Colonic mucosa (tissue), 4 donors: ENCODE data around the gene DGKI. TPM values are rescaled to one million over a fixed set of nuclear protein-coding genes. Genes with fewer than 3 reads are reported as not detected.

Experiments
- DNase-seq: peaks from one replicate; pipeline ENCODE4 v3.0.0-alpha.2; 2020
- H3K27ac ChIP-seq: fragments of 200-600 bp; one replicate; pipeline ENCODE4 v1.8.0; 2021
- H3K27me3 ChIP-seq: fragments of 200-600 bp; one replicate; pipeline ENCODE4 v1.8.0; 2021
- H3K36me3 ChIP-seq: fragments of 200-600 bp; one replicate; pipeline ENCODE4 v1.8.0; 2021
- H3K4me1 ChIP-seq: fragments of 200-600 bp; one replicate; pipeline ENCODE4 v1.8.0; 2021; ENCODE audit warnings: mild to moderate bottlenecking
- H3K4me3 ChIP-seq: fragments of 200-600 bp; one replicate; pipeline ENCODE4 v1.8.0; 2021
- H3K9ac ChIP-seq, 2 donors: one replicate each; pipeline ENCODE4 v1.7.0; 2013; ENCODE audit warnings: control low read depth in 2 of 2, low read depth in 2 of 2, low read length in 2 of 2
- H3K9me3 ChIP-seq: fragments of 200-600 bp; one replicate; pipeline ENCODE4 v1.8.0; 2021
- intact Hi-C: fragments of 100-400 bp; cut with DNase I; formaldehyde crosslinking; loops from one replicate; pipeline ENCODE4 v1.14.1; 2022
- total RNA-seq, 2 donors: library from RNA; stranded (reverse); fragmentation: NEBNext Ultra II Directional in 1 of 2; extraction: Animal tissue kit (Norgen Biotek cat#: 25700) in 1 of 2; gene quantifications; one replicate each; pipeline ENCODE4 v1.2.1, GENCODE V29; 2021
- TF ChIP-seq, protein P1 (sequence below): fragments of 200-600 bp; IDR thresholded peaks from one replicate; pipeline ENCODE4 v1.8.0; 2022; ENCODE audit warnings: antibody characterized with exemption, mild to moderate bottlenecking
- donor health status: healthy.
- donor health status: DM: no; HTN: no; CAD: no.
- donor health status: DM: no; HTN: no; CAD: no.

The DGKI gene
- total RNA-seq, 2 donors from 2014 or later = 0.35 to 0.67 TPM

GRCh38 chr7:137545059-137545716 is 301.6 kb downstream of the DGKI start:
- H3K27me3 ChIP-seq = no peaks in the 10 kb centered on the region
- DNase-seq = no peak

DNA sequence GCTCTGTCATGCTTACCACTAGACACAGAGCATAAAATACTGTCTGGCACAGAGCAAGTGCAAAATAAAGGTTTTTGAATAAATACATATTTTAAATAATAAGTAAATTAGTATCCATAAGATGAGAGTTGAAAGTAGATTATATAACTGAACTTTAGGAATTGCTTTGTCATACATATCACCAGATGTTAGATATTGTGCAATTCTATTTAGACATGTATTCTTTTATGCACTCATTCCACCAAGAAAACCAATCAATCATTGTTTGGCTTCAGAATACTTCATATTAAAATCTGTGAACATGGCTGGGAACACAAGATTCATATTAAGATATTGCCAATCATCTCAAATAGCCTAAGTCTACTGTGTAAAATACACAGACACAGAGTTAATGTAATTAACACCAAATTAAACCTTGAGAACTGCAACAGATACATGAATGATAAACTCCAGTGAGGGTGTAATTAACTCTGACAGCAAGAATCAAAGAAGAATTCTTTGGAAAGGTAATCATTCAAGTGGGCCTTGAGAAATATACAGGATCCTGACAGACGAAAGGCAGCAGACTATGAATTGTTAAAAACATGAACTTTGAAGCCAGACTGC is 302.2 kb downstream of the DGKI start:
- no peak overlapping the region for H3K27ac ChIP-seq
- TF ChIP-seq, protein P1, sequence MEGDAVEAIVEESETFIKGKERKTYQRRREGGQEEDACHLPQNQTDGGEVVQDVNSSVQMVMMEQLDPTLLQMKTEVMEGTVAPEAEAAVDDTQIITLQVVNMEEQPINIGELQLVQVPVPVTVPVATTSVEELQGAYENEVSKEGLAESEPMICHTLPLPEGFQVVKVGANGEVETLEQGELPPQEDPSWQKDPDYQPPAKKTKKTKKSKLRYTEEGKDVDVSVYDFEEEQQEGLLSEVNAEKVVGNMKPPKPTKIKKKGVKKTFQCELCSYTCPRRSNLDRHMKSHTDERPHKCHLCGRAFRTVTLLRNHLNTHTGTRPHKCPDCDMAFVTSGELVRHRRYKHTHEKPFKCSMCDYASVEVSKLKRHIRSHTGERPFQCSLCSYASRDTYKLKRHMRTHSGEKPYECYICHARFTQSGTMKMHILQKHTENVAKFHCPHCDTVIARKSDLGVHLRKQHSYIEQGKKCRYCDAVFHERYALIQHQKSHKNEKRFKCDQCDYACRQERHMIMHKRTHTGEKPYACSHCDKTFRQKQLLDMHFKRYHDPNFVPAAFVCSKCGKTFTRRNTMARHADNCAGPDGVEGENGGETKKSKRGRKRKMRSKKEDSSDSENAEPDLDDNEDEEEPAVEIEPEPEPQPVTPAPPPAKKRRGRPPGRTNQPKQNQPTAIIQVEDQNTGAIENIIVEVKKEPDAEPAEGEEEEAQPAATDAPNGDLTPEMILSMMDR = no peak
- H3K4me1 ChIP-seq = no peaks in the 10 kb centered on the region
- H3K4me3 ChIP-seq = no peak overlapping the region
- no peak overlapping the region for H3K9ac ChIP-seq
- H3K36me3 ChIP-seq = no peaks in the 10 kb centered on the region
- intact Hi-C loops = no loop called here
- DNase-seq = no peak
- H3K27me3 ChIP-seq = no peaks in the 10 kb centered on the region
- no peaks in the 10 kb centered on the region for H3K9me3 ChIP-seq

More at GRCh38 chr7:137545059-137545716, 301.6 kb downstream of the DGKI start:
- Histone ChIP-seq H3K9ac (no peak overlapping the region), H3K27ac (no peak overlapping the region), H3K4me3 (no peak overlapping the region), H3K36me3 (no peaks in the 10 kb centered on the region), H3K9me3 (no peaks in the 10 kb centered on the region), H3K4me1 (no peaks in the 10 kb centered on the region)
- intact Hi-C loops = no loop called here
- TF ChIP-seq, protein P1 = no peak

DNA sequence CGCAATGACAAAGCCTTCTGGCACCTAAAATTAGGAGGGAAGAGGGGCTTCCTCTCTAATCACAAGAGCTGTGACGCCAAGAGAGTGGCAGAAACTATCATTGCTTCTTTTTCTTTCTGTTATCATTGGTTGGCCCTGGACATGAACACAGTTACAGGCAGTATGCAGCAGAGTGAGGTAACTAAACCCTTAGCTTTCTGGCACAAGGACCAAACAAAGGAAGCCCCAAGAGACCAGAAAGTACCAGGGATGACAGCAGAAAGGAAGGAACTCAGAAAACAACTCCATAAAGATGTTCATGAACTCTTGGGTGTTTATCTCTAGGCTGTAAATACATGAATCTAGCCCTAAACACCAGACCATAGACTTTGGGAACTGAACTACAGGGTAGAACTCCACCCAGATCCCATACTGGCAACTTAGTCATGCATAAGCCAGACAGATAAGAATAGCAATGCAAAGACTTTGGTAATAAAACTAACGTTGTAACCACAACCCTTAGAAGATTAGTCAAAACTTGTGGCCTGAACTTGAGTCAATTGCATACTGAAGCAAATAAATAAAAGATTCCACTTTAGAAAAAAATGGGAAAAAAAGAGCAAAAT is 307.6 kb downstream of the DGKI start:
- no peak for DNase-seq
- H3K9me3 ChIP-seq = no peaks in the 10 kb centered on the region
- no peaks in the 10 kb centered on the region for H3K36me3 ChIP-seq
- no peak overlapping the region for H3K4me3 ChIP-seq
- TF ChIP-seq, protein P1 = no peak
- no peak overlapping the region for H3K27ac ChIP-seq
- no peaks in the 10 kb centered on the region for H3K27me3 ChIP-seq
- intact Hi-C loops = no loop called here
- H3K9ac ChIP-seq = no peak overlapping the region
- no peaks in the 10 kb centered on the region for H3K4me1 ChIP-seq

DNA sequence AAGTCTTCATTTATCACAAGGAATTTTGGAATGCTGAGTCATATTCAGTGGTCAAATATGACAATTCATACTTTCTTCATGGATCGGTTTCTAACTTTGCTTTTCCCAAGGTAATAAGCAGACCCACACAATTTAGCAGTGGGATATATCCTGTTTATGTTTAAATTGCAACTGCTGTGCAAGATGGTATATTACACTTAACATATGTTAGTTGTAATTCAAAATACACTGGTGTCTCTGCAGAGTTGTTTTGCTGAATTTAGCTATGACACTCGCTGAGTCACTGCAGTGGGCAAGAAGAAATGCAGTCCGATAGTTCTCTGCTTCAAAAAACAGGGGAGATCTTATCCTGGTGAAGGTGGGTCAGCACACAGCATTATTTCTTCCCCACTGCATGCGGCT is 308.4 kb downstream of the DGKI start:
- TF ChIP-seq, protein P1 = no peak
- H3K27me3 ChIP-seq = no peaks in the 10 kb centered on the region
- no peak overlapping the region for H3K27ac ChIP-seq
- H3K9ac ChIP-seq = no peak overlapping the region
- H3K36me3 ChIP-seq = no peaks in the 10 kb centered on the region
- H3K4me1 ChIP-seq = no peaks in the 10 kb centered on the region
- intact Hi-C loops = no loop called here
- no peaks in the 10 kb centered on the region for H3K9me3 ChIP-seq
- no peak for DNase-seq
- H3K4me3 ChIP-seq = no peak overlapping the region

GRCh38 chr7:137535579-137535978 is 311.2 kb downstream of the DGKI start:
- H3K9me3 ChIP-seq = no peaks in the 10 kb centered on the region
- intact Hi-C loops = no loop called here
- no peak for DNase-seq
- H3K27me3 ChIP-seq = no peaks in the 10 kb centered on the region
- no peaks in the 10 kb centered on the region for H3K4me1 ChIP-seq
- no peaks in the 10 kb centered on the region for H3K36me3 ChIP-seq
- no peak overlapping the region for H3K27ac ChIP-seq
- TF ChIP-seq, protein P1 = no peak
- no peak overlapping the region for H3K9ac ChIP-seq
- no peak overlapping the region for H3K4me3 ChIP-seq
